Measurements from ENCODE around the gene F11R. TPM values are rescaled to one million over a fixed set of nuclear protein-coding genes. Genes with fewer than 3 reads are reported as not detected.

Gene F11R
- total and polyA plus RNA-seq, 2 of the 13 experiments (the other 11 are each of a cell fraction or from before 2014, with no cell fraction given), result 95.8 to 105 TPM

- TF ChIP-seq, protein P1, sequence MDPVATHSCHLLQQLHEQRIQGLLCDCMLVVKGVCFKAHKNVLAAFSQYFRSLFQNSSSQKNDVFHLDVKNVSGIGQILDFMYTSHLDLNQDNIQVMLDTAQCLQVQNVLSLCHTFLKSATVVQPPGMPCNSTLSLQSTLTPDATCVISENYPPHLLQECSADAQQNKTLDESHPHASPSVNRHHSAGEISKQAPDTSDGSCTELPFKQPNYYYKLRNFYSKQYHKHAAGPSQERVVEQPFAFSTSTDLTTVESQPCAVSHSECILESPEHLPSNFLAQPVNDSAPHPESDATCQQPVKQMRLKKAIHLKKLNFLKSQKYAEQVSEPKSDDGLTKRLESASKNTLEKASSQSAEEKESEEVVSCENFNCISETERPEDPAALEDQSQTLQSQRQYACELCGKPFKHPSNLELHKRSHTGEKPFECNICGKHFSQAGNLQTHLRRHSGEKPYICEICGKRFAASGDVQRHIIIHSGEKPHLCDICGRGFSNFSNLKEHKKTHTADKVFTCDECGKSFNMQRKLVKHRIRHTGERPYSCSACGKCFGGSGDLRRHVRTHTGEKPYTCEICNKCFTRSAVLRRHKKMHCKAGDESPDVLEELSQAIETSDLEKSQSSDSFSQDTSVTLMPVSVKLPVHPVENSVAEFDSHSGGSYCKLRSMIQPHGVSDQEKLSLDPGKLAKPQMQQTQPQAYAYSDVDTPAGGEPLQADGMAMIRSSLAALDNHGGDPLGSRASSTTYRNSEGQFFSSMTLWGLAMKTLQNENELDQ (CRISPR knock-in tag; IDR thresholded peaks at IDR 0.05; ENCODE audit: borderline replicate concordance), result 0 out of 2 replicates have a peak, but pooled peaks have one; percentile 29
- TF ChIP-seq FOSL1 (CRISPR knock-in tag; IDR thresholded peaks at IDR 0.05; ENCODE audit: borderline replicate concordance), result peak; percentile 84; the same call in 1 of the 2 replicates
- peak; percentile 89 for TF ChIP-seq POLR2G (IDR thresholded peaks at IDR 0.05; ENCODE audit: low read depth, low read length)
- TF ChIP-seq JUNB (CRISPR knock-in tag; IDR thresholded peaks at IDR 0.05; ENCODE audit: borderline replicate concordance), result peak; percentile 82; the same call in 1 of the 2 replicates
- TF ChIP-seq, protein P2, sequence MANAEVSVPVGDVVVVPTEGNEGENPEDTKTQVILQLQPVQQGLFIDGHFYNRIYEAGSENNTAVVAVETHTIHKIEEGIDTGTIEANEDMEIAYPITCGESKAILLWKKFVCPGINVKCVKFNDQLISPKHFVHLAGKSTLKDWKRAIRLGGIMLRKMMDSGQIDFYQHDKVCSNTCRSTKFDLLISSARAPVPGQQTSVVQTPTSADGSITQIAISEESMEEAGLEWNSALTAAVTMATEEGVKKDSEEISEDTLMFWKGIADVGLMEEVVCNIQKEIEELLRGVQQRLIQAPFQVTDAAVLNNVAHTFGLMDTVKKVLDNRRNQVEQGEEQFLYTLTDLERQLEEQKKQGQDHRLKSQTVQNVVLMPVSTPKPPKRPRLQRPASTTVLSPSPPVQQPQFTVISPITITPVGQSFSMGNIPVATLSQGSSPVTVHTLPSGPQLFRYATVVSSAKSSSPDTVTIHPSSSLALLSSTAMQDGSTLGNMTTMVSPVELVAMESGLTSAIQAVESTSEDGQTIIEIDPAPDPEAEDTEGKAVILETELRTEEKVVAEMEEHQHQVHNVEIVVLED (CRISPR knock-in tag; IDR thresholded peaks at IDR 0.05; ENCODE audit: borderline replicate concordance), result peak; percentile 69
- TF ChIP-seq FOXK1 (CRISPR knock-in tag; IDR thresholded peaks at IDR 0.05; ENCODE audit: borderline replicate concordance, low read depth), result 0 out of 2 replicates have a peak, but pooled peaks have one; percentile 65
- peak; percentile 16; the same call in 1 of the 2 replicates for TF ChIP-seq TBX3 (IDR thresholded peaks at IDR 0.05; ENCODE audit: borderline replicate concordance)
- TF ChIP-seq, protein P3, sequence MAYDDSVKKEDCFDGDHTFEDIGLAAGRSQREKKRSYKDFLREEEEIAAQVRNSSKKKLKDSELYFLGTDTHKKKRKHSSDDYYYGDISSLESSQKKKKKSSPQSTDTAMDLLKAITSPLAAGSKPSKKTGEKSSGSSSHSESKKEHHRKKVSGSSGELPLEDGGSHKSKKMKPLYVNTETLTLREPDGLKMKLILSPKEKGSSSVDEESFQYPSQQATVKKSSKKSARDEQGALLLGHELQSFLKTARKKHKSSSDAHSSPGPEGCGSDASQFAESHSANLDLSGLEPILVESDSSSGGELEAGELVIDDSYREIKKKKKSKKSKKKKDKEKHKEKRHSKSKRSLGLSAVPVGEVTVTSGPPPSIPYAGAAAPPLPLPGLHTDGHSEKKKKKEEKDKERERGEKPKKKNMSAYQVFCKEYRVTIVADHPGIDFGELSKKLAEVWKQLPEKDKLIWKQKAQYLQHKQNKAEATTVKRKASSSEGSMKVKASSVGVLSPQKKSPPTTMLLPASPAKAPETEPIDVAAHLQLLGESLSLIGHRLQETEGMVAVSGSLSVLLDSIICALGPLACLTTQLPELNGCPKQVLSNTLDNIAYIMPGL (CRISPR knock-in tag; IDR thresholded peaks at IDR 0.05; ENCODE audit: borderline replicate concordance in 1 of 2, low read depth in 1 of 2), result peak; percentile 70 to 79; a peak in 3 of 4 replicates
- TF ChIP-seq ZBTB1 (CRISPR knock-in tag; IDR thresholded peaks at IDR 0.05; ENCODE audit: borderline replicate concordance), result peak; percentile 99
- TF ChIP-seq MTF2 (CRISPR knock-in tag; IDR thresholded peaks at IDR 0.05; ENCODE audit: borderline replicate concordance), result no peak
- no peak for TF ChIP-seq ZFAT (CRISPR knock-in tag; conservative IDR thresholded peaks at IDR 0.05)
- peak; percentile 62 for TF ChIP-seq MXD4 (CRISPR knock-in tag; IDR thresholded peaks at IDR 0.05)
- TF ChIP-seq TOE1 (CRISPR knock-in tag; IDR thresholded peaks at IDR 0.05), result peak; percentile 56; the same call in 1 of the 2 replicates
- TF ChIP-seq, protein P4, sequence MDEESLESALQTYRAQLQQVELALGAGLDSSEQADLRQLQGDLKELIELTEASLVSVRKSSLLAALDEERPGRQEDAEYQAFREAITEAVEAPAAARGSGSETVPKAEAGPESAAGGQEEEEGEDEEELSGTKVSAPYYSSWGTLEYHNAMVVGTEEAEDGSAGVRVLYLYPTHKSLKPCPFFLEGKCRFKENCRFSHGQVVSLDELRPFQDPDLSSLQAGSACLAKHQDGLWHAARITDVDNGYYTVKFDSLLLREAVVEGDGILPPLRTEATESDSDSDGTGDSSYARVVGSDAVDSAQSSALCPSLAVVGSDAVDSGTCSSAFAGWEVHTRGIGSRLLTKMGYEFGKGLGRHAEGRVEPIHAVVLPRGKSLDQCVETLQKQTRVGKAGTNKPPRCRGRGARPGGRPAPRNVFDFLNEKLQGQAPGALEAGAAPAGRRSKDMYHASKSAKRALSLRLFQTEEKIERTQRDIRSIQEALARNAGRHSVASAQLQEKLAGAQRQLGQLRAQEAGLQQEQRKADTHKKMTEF (CRISPR knock-in tag; IDR thresholded peaks at IDR 0.05), result peak; percentile 96
- TF ChIP-seq, protein P5, sequence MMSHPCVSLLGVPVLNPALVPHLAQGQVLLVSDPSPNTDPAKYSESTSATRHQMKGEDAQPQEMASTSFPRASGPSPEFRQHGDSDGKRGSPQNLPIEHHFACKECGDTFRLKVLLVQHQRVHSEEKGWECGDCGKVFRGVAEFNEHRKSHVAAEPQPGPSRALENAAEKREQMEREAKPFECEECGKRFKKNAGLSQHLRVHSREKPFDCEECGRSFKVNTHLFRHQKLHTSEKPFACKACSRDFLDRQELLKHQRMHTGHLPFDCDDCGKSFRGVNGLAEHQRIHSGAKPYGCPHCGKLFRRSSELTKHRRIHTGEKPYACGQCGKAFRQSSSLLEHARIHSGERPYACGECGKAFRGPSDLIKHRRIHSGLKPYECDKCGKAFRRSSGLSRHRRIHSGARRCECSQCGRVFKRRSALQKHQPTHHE (CRISPR knock-in tag; IDR thresholded peaks at IDR 0.05; ENCODE audit: borderline replicate concordance), result no peak
Observed at GRCh38 chr1:161013488-161014230, 7.3 kb downstream of the F11R start (continued).

Data from HepG2 (cell line).